K562 (cell line): ENCODE data around the gene ACAP2. TPM values are rescaled to one million over a fixed set of nuclear protein-coding genes. Genes with fewer than 3 reads are reported as not detected.
A peak's percentile ranks its signal among the peaks of the same experiment; 100 is the strongest.

Experiments used
- ARNT ChIP-seq, 2 experiments: fragments of 450-650 bp; IDR thresholded peaks; 2 replicates each; pipeline ENCODE4 v1.6.1; 2016; ENCODE audit warnings: mild to moderate bottlenecking in 1 of 2
- BRF1 ChIP-seq: IDR thresholded peaks from 3 replicates; pipeline ENCODE4 v1.6.1; 2011; ENCODE audit warnings: borderline replicate concordance, mild to moderate bottlenecking; ENCODE audit not compliant: insufficient read length; ENCODE audit errors: extremely low read depth
- DIDO1 ChIP-seq: fragments of 450-650 bp; IDR thresholded peaks from 2 replicates; pipeline ENCODE4 v1.6.1; 2016; ENCODE audit warnings: low read depth, missing biosample characterization, missing genetic modification characterization
- EGR1 ChIP-seq: fragments of 450-650 bp; conservative IDR thresholded peaks from 2 replicates; pipeline ENCODE4 v1.6.1; 2017; ENCODE audit warnings: mild to moderate bottlenecking
- HDAC1 ChIP-seq, 2 experiments: fragments of 450-650 bp; IDR thresholded peaks; 2 replicates each; pipeline ENCODE4 v1.6.1; 2016 to 2017; ENCODE audit warnings: inconsistent platforms in 1 of 2, mild to moderate bottlenecking in 1 of 2, moderate library complexity in 1 of 2
- ID3 ChIP-seq, 2 experiments: fragments of 250-450 bp in 1 of 2; fragments of 450-650 bp in 1 of 2; sonication (Bioruptor Pico) in 1 of 2; IDR thresholded peaks; 2 replicates each; pipeline versions ENCODE4 v1.6.1 to v1.8.0; 2016 to 2021; ENCODE audit warnings: mild to moderate bottlenecking in 2 of 2, moderate library complexity in 2 of 2, missing compliant biosample characterization in 1 of 2, missing genetic modification characterization in 1 of 2
- KLF6 ChIP-seq: fragments of 250-450 bp; sonication (Bioruptor Pico); IDR thresholded peaks from 2 replicates; pipeline ENCODE4 v1.4.0; 2020; ENCODE audit warnings: mild to moderate bottlenecking, moderate library complexity, borderline replicate concordance
- MIER1 ChIP-seq: fragments of 450-650 bp; IDR thresholded peaks from 2 replicates; pipeline ENCODE4 v1.6.1; 2016; ENCODE audit warnings: antibody characterized with exemption, mild to moderate bottlenecking, low read depth
- NCOA2 ChIP-seq, 2 experiments: fragments of 450-650 bp; IDR thresholded peaks; 2 replicates each; pipeline ENCODE4 v1.6.1; 2018; ENCODE audit warnings: mild to moderate bottlenecking in 2 of 2, moderate library complexity in 1 of 2; ENCODE audit not compliant: partially characterized antibody in 2 of 2
- PML ChIP-seq: IDR thresholded peaks from 2 replicates; pipeline ENCODE4 v1.6.1; 2012; ENCODE audit warnings: low read length, inconsistent platforms
- SMAD4 ChIP-seq: fragments of 250-450 bp; sonication (Bioruptor Pico); conservative IDR thresholded peaks from 2 replicates; pipeline ENCODE4 v1.8.0; 2021; ENCODE audit warnings: inconsistent platforms, mild to moderate bottlenecking, moderate library complexity
- TAF1 ChIP-seq: IDR thresholded peaks from 2 replicates; pipeline ENCODE4 v1.6.1; 2011; ENCODE audit warnings: mild to moderate bottlenecking, low read length, moderate library complexity; ENCODE audit not compliant: insufficient read depth, control insufficient read depth, severe bottlenecking; ENCODE audit errors: extremely low read depth
- TAF7 ChIP-seq: fragments of 450-650 bp; IDR thresholded peaks from 2 replicates; pipeline ENCODE4 v1.6.1; 2016; ENCODE audit warnings: missing genetic modification characterization, missing compliant biosample characterization
- TGIF2 ChIP-seq: sonication (generic); formaldehyde crosslinking; IDR thresholded peaks from 2 replicates; pipeline ENCODE4 v1.8.1; 2022; ENCODE audit warnings: mild to moderate bottlenecking, missing genetic modification reagents, moderate library complexity
- TSHZ1 ChIP-seq: fragments of 250-450 bp; sonication (Bioruptor Pico); IDR thresholded peaks from 2 replicates; pipeline ENCODE4 v1.4.0; 2020; ENCODE audit warnings: mild to moderate bottlenecking, moderate library complexity
- YBX1 ChIP-seq: fragments of 450-650 bp; IDR thresholded peaks from 2 replicates; pipeline ENCODE4 v1.7.1; 2016; ENCODE audit warnings: mild to moderate bottlenecking
- ZNF140 ChIP-seq: fragments of 250-450 bp; sonication (Bioruptor Pico); IDR thresholded peaks from 2 replicates; pipeline ENCODE4 v1.8.0; 2021; ENCODE audit warnings: moderate library complexity, mild to moderate bottlenecking, inconsistent platforms
- ZNF511 ChIP-seq: sonication (generic); formaldehyde crosslinking; IDR thresholded peaks from 2 replicates; pipeline ENCODE4 v1.8.0; 2022; ENCODE audit warnings: mild to moderate bottlenecking, missing genetic modification reagents
- polyA plus RNA-seq, 8 experiments: library from polyadenylated mRNA; depleted of rRNA in 4 of 8; stranded (reverse) in 5 of 8; unstranded in 3 of 8; fragments of >200 nt; fragmentation: Nextera tagmentation in 2 of 8; fragmentation: Illumina TruSeq in 1 of 8; extraction: Ambion mirVana in 2 of 8; extraction: Trizol in 1 of 8; gene quantifications; 2 replicates each; pipeline versions ENCODE4 v1.2.1 to v1.2.3, GENCODE V29; 2011 to 2014; ENCODE audit warnings: inconsistent platforms in 1 of 8, missing spikeins in 1 of 8
- total RNA-seq, 7 experiments: library from RNA; depleted of rRNA in 6 of 7; stranded (reverse); fragments of >200 nt in 6 of 7; fragmentation: Illumina TruSeq in 2 of 7; extraction: Trizol in 2 of 7; gene quantifications; 2 replicates each; pipeline versions ENCODE4 v1.2.1 to v1.2.3, GENCODE V29; 2011 to 2021; ENCODE audit warnings: low replicate concordance in 1 of 7
- TF ChIP-seq, protein P1 (sequence below): fragments of 250-450 bp; sonication (Bioruptor Pico); IDR thresholded peaks from 2 replicates; pipeline ENCODE4 v1.8.0; 2022; ENCODE audit warnings: moderate library complexity, mild to moderate bottlenecking, inconsistent platforms

ACAP2 gene
- total and polyA plus RNA-seq, 9 of the 15 experiments (the other 6 are each of a cell fraction or from before 2014, with no cell fraction given), result 10.6 to 52.7 (median 34.4) TPM

DNA sequence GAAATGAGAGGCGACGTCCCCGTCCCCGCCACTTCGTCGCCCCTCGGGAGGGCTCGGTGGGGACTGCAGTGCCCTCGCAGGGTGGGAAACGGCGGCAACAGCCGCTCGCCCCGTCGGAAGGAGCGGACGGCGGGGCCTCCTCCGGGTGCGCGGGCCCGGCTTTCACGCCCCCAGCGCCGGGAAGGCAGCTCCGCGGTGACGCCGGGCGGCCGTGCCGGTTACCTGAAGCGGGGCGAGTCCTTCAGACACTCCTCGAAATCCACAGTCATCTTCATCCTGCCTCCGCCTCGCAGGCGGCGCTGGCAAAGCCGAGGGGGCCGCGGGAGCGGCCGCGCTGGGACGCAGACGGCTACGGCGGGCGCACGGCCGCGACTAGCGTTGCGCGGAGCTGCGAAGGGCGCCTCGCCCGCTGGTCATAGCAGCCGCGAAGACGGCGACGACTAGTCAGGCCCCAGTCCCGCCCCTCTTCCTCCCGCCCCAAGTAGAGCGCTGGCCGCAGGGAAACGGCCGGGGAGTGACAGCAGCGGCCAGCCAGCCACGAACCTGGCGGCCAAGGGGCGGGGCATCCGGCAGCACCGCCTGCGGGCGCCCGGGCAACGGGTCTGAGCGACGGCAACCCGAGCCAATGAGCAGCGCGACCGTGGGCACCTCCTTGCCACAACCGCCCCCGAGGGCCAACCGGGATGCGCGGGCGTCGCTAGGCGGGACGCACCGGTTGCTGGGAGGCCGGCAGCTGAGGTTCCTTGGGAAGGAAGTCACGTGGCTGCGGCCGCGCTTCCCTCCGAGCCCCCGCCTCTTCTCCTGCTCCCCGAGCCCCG lies at the start of gene ACAP2 (continued):
- no peak for TF ChIP-seq NCOA2 (IDR thresholded peaks at IDR 0.05; ENCODE audit: partially characterized antibody in 2 of 2)
- 0 out of 4 replicates have a peak, but pooled peaks of 1 of the 2 experiments have one; percentile 41 for TF ChIP-seq HDAC1 (IDR thresholded peaks at IDR 0.05)
- no peak for TF ChIP-seq BRF1
- no peak for TF ChIP-seq ZNF140
- TF ChIP-seq TGIF2, result no peak
- TF ChIP-seq PML, result peak; percentile 80
- peak; percentile 80 for TF ChIP-seq EGR1
- 0 out of 2 replicates have a peak, but pooled peaks have one; percentile 65 for TF ChIP-seq ZNF511 (CRISPR knock-in tag)
- no peak for TF ChIP-seq KLF6
- TF ChIP-seq, protein P1, sequence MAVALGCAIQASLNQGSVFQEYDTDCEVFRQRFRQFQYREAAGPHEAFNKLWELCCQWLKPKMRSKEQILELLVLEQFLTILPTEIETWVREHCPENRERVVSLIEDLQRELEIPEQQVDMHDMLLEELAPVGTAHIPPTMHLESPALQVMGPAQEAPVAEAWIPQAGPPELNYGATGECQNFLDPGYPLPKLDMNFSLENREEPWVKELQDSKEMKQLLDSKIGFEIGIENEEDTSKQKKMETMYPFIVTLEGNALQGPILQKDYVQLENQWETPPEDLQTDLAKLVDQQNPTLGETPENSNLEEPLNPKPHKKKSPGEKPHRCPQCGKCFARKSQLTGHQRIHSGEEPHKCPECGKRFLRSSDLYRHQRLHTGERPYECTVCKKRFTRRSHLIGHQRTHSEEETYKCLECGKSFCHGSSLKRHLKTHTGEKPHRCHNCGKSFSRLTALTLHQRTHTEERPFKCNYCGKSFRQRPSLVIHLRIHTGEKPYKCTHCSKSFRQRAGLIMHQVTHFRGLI (CRISPR knock-in tag), result no peak
- no peak for TF ChIP-seq YBX1
- no peak for TF ChIP-seq TSHZ1 (CRISPR knock-in tag)
- no peak for TF ChIP-seq MIER1
- no peak for TF ChIP-seq ARNT (IDR thresholded peaks at IDR 0.05)
- no peak for TF ChIP-seq TAF7 (tag)
- peak; percentile 90 for TF ChIP-seq SMAD4 (CRISPR knock-in tag)
- TF ChIP-seq DIDO1 (tag), result no peak
- peak; percentile 80 for TF ChIP-seq TAF1
- TF ChIP-seq ID3 (CRISPR knock-in tag; IDR thresholded peaks at IDR 0.05), result no peak
- TF ChIP-seq ID3 (tag; IDR thresholded peaks at IDR 0.05), result peak; percentile 24; the same call in 1 of the 2 replicates
